ENCODE measurements around the gene ZNF385B. TPM values are rescaled to one million over a fixed set of nuclear protein-coding genes. Genes with fewer than 3 reads are reported as not detected.

ZNF385B gene
- total RNA-seq, 1 experiment from 2014 or later, result 0.57 TPM

- Mint-ChIP-seq H3K4me3 (ENCODE audit: low read depth, unreplicated experiment) (no peak overlapping the region), H3K36me3 (ENCODE audit: insufficient read depth, unreplicated experiment) (no peaks in the 10 kb centered on the region), H3K27me3 (ENCODE audit: unreplicated experiment) (no peaks in the 10 kb centered on the region), H3K9me3 (ENCODE audit: low read depth, unreplicated experiment) (no peaks in the 10 kb centered on the region), H3K27ac (ENCODE audit: unreplicated experiment) (no peak overlapping the region), H3K4me1 (ENCODE audit: low read depth, unreplicated experiment) (no peaks in the 10 kb centered on the region)
- intact Hi-C loops (cut with micrococcal nuclease; ENCODE audit: unreplicated experiment), result no loop called here
- no peak for DNase-seq
- no TSS peak for BruUV-seq (replicated peaks)
- TF ChIP-seq, protein P1, sequence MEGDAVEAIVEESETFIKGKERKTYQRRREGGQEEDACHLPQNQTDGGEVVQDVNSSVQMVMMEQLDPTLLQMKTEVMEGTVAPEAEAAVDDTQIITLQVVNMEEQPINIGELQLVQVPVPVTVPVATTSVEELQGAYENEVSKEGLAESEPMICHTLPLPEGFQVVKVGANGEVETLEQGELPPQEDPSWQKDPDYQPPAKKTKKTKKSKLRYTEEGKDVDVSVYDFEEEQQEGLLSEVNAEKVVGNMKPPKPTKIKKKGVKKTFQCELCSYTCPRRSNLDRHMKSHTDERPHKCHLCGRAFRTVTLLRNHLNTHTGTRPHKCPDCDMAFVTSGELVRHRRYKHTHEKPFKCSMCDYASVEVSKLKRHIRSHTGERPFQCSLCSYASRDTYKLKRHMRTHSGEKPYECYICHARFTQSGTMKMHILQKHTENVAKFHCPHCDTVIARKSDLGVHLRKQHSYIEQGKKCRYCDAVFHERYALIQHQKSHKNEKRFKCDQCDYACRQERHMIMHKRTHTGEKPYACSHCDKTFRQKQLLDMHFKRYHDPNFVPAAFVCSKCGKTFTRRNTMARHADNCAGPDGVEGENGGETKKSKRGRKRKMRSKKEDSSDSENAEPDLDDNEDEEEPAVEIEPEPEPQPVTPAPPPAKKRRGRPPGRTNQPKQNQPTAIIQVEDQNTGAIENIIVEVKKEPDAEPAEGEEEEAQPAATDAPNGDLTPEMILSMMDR (IDR thresholded peaks at IDR 0.05; ENCODE audit: unreplicated experiment), result no peak
- CTCF ChIA-PET, result no interaction called here
Observed at GRCh38 chr2:179478771-179479170, 382.6 kb downstream of the ZNF385B start.

GRCh38 chr2:179470992-179471391 lies 390.4 kb downstream of the ZNF385B start:
- CTCF ChIA-PET, result interaction anchor here (1.2 kb wide), 1 partner anchor 26 kb away, joined by 3 read pairs; no protein-coding TSS in a partner anchor
- Mint-ChIP-seq H3K36me3 (ENCODE audit: insufficient read depth, unreplicated experiment) (no peaks in the 10 kb centered on the region), H3K4me3 (ENCODE audit: low read depth, unreplicated experiment) (no peak overlapping the region), H3K27ac (ENCODE audit: unreplicated experiment) (no peak overlapping the region), H3K9me3 (ENCODE audit: low read depth, unreplicated experiment) (no peaks in the 10 kb centered on the region), H3K27me3 (ENCODE audit: unreplicated experiment) (no peaks in the 10 kb centered on the region), H3K4me1 (ENCODE audit: low read depth, unreplicated experiment) (no peaks in the 10 kb centered on the region)
- TF ChIP-seq, protein P1 (IDR thresholded peaks at IDR 0.05; ENCODE audit: unreplicated experiment), result no peak
- DNase-seq, result no peak
- intact Hi-C loops (cut with micrococcal nuclease; ENCODE audit: unreplicated experiment), result no loop called here
- no TSS peak for BruUV-seq (replicated peaks)

- intact Hi-C loops (cut with micrococcal nuclease; ENCODE audit: unreplicated experiment), result no loop called here
- no peak overlapping the region for H3K4me3 Mint-ChIP-seq (ENCODE audit: low read depth, unreplicated experiment)
Observed at GRCh38 chr2:179470089-179470488, 391.3 kb downstream of the ZNF385B start.

GRCh38 chr2:179467960-179468359 lies 393.5 kb downstream of the ZNF385B start:
- TF ChIP-seq, protein P1 (IDR thresholded peaks at IDR 0.05; ENCODE audit: unreplicated experiment), result no peak
- H3K4me1 Mint-ChIP-seq (ENCODE audit: low read depth, unreplicated experiment), result no peaks in the 10 kb centered on the region
- no peak overlapping the region for H3K27ac Mint-ChIP-seq (ENCODE audit: unreplicated experiment)
- DNase-seq, result no peak
- BruUV-seq (replicated peaks), result no TSS peak
- H3K27me3 Mint-ChIP-seq (ENCODE audit: unreplicated experiment), result no peaks in the 10 kb centered on the region
- CTCF ChIA-PET, result interaction anchor here (0.6 kb wide), 1 partner anchor 55 kb away, joined by 5 read pairs; no protein-coding TSS in a partner anchor
- H3K9me3 Mint-ChIP-seq (ENCODE audit: low read depth, unreplicated experiment), result peaks cover 4% of the 10 kb centered on the region
- H3K4me3 Mint-ChIP-seq (ENCODE audit: low read depth, unreplicated experiment), result no peak overlapping the region
- intact Hi-C loops (cut with micrococcal nuclease; ENCODE audit: unreplicated experiment), result no loop called here
- H3K36me3 Mint-ChIP-seq (ENCODE audit: insufficient read depth, unreplicated experiment), result no peaks in the 10 kb centered on the region

More at GRCh38 chr2:179470089-179470488, 391.3 kb downstream of the ZNF385B start:
- no peak for DNase-seq
- TF ChIP-seq, protein P1 (IDR thresholded peaks at IDR 0.05; ENCODE audit: unreplicated experiment), result no peak
- Mint-ChIP-seq H3K9me3 (ENCODE audit: low read depth, unreplicated experiment) (peaks cover 1% of the 10 kb centered on the region), H3K27ac (ENCODE audit: unreplicated experiment) (no peak overlapping the region), H3K36me3 (ENCODE audit: insufficient read depth, unreplicated experiment) (no peaks in the 10 kb centered on the region), H3K27me3 (ENCODE audit: unreplicated experiment) (no peaks in the 10 kb centered on the region), H3K4me1 (ENCODE audit: low read depth, unreplicated experiment) (no peaks in the 10 kb centered on the region)
- BruUV-seq (replicated peaks), result no TSS peak
- CTCF ChIA-PET, result no interaction called here

Measured in Calu3 (cell line).